K562 (cell line): ENCODE measurements around the gene CYBB. TPM values are rescaled to one million over a fixed set of nuclear protein-coding genes. Genes with fewer than 3 reads are reported as not detected.

ENCODE experiments used
- ATAC-seq: fragments of 200-7000 bp; cut with Tn5 transposase; 3 replicates; pipeline ENCODE4 v1.9.1; 2020; ENCODE audit warnings: moderate library complexity
- Bru-seq: library from RNA; stranded (reverse); fragments of 400-500 nt; gene quantifications from one replicate; lab custom pipeline; 2021; lab: Mats Ljungman, UMichigan
- BruChase-seq, 2 experiments: library from RNA; stranded (reverse); fragments of 400-500 nt; gene quantifications; one replicate each; lab custom pipeline; 2021; lab: Mats Ljungman, UMichigan
- BruUV-seq: library from RNA; stranded (reverse); fragments of 400-500 nt; replicated peaks from 2 replicates; lab custom pipeline; 2021; lab: Mats Ljungman, UMichigan
- CTCF ChIA-PET: fragments of 300-600 bp; formaldehyde crosslinking; extraction: SDS; loops from one replicate; lab custom pipeline; 2021; ENCODE audit warnings: low intra/inter-chr PET ratio; lab: Yijun Ruan, JAX
- POLR2A ChIA-PET: fragments of 300-600, 350-650 bp; sonication (Branson Sonifier 250); formaldehyde crosslinking; extraction: SDS; loops from one replicate; lab custom pipeline; 2021; ENCODE audit warnings: antibody characterized with exemption, inconsistent platforms; lab: Yijun Ruan, JAX
- DNase-seq, 4 experiments: peaks; one replicate each; pipeline versions ENCODE4 v3.0.0 to v3.0.0-alpha.2; 2011 to 2018; ENCODE audit warnings: low spot score in 3 of 4, mixed read lengths in 3 of 4; ENCODE audit errors: extremely low read depth in 1 of 4
- FAIRE-seq: peaks from 2 replicates; lab custom pipeline; 2011; peaks lifted over from hg19 to GRCh38; lab: Jason Lieb, UNC
- H2AFZ ChIP-seq: 2 replicates; pipeline ENCODE4 v1.6.0; 2011; ENCODE audit warnings: low read depth, low read length, control low read depth, inconsistent platforms
- H3K27ac ChIP-seq: fragments of 200-600 bp; 3 replicates; pipeline ENCODE4 v1.8.0; 2011; ENCODE audit warnings: low read depth, mild to moderate bottlenecking, control low read depth, inconsistent platforms, low read length, moderate library complexity, mixed read lengths; ENCODE audit errors: extremely low read depth
- H3K27me3 ChIP-seq, 2 experiments: fragments of 300-600 bp in 1 of 2; 2 replicates in 1 of 2; 3 replicates in 1 of 2; pipeline versions ENCODE4 v1.6.0 to v1.8.0; 2011; ENCODE audit warnings: inconsistent platforms in 2 of 2, low read length in 2 of 2, mild to moderate bottlenecking in 1 of 2, mixed read lengths in 1 of 2, moderate library complexity in 1 of 2; ENCODE audit not compliant: control insufficient read depth in 2 of 2, insufficient read depth in 2 of 2
- H3K36me3 ChIP-seq: fragments of 300-600 bp; 3 replicates; pipeline ENCODE4 v1.8.0; 2011; ENCODE audit warnings: mild to moderate bottlenecking, low read length, inconsistent platforms; ENCODE audit not compliant: control insufficient read depth, insufficient read depth
- H3K4me1 ChIP-seq, 2 experiments: fragments of 200-600 bp in 1 of 2; replicated peaks in 1 of 2; 2 replicates in 1 of 2; 3 replicates in 1 of 2; pipeline versions ENCODE4 v1.5.1 to v1.8.0; 2011; ENCODE audit warnings: inconsistent platforms in 2 of 2, low read length in 2 of 2, mild to moderate bottlenecking in 1 of 2, mixed read lengths in 1 of 2, moderate library complexity in 1 of 2; ENCODE audit not compliant: control insufficient read depth in 2 of 2, insufficient read depth in 2 of 2
- H3K4me2 ChIP-seq: 2 replicates; pipeline ENCODE4 v1.6.1; 2011; ENCODE audit warnings: low read length, control low read depth, inconsistent platforms, mixed read lengths; ENCODE audit not compliant: insufficient read depth
- H3K4me3 ChIP-seq: fragments of 200-600 bp; sonication (generic), shearing (Covaris generic); 2 replicates; pipeline ENCODE4 v1.5.1; 2016; ENCODE audit warnings: control low read depth, inconsistent platforms
- H3K79me2 ChIP-seq: fragments of 200-600 bp; 3 replicates; pipeline ENCODE4 v1.8.0; 2011; ENCODE audit warnings: low read length, inconsistent platforms; ENCODE audit not compliant: control insufficient read depth, insufficient read depth
- H3K9ac ChIP-seq, 2 experiments: 2 replicates each; pipeline versions ENCODE4 v1.6.0 to v1.6.1; 2011; ENCODE audit warnings: low read depth in 2 of 2, low read length in 2 of 2, control low read depth in 1 of 2, inconsistent platforms in 1 of 2, mild to moderate bottlenecking in 1 of 2, mixed read lengths in 1 of 2; ENCODE audit not compliant: insufficient read depth in 1 of 2
- H3K9me1 ChIP-seq: one replicate; pipeline ENCODE4 v1.6.0; 2011; ENCODE audit warnings: inconsistent platforms, mild to moderate bottlenecking, low read length, moderate library complexity; ENCODE audit not compliant: control insufficient read depth, insufficient read depth
- H3K9me3 ChIP-seq: replicated peaks from 2 replicates; pipeline ENCODE4 v1.5.1; 2011; ENCODE audit warnings: low read depth, low read length, inconsistent platforms; ENCODE audit not compliant: control insufficient read depth, insufficient read depth
- H4K20me1 ChIP-seq: replicated peaks from 2 replicates; pipeline ENCODE4 v1.6.1; 2011; ENCODE audit warnings: low read length, inconsistent platforms, mixed read lengths; ENCODE audit not compliant: control insufficient read depth, insufficient read depth
- CTCFL ChIP-seq: IDR thresholded peaks from 2 replicates; pipeline ENCODE4 v1.6.1; 2011; ENCODE audit warnings: borderline replicate concordance, low read depth, mild to moderate bottlenecking, moderate library complexity, low read length; ENCODE audit not compliant: insufficient read depth, poor library complexity, severe bottlenecking
- KDM5B ChIP-seq: fragments of 200-600 bp; sonication (generic); IDR thresholded peaks from 2 replicates; pipeline ENCODE4 v1.6.1; 2012; ENCODE audit warnings: low read depth, mild to moderate bottlenecking, moderate library complexity, low read length, control low read depth, inconsistent platforms; ENCODE audit not compliant: insufficient replicate concordance
- MYNN ChIP-seq, 2 experiments: sonication (generic); formaldehyde crosslinking in 1 of 2; IDR thresholded peaks; 2 replicates each; pipeline versions ENCODE4 v1.5.0 to v1.6.1; 2016 to 2020; ENCODE audit warnings: antibody characterized with exemption in 1 of 2, missing genetic modification reagents in 1 of 2
- POLR2AphosphoS2 ChIP-seq: IDR thresholded peaks from 2 replicates; pipeline ENCODE4 v1.6.1; 2012; ENCODE audit warnings: low read length, improper control_type of control experiment
- STAG1 ChIP-seq: sonication (generic); formaldehyde crosslinking; IDR thresholded peaks from 2 replicates; pipeline ENCODE4 v1.5.0; 2020; ENCODE audit warnings: missing genetic modification reagents, borderline replicate concordance
- TAF1 ChIP-seq: IDR thresholded peaks from 2 replicates; pipeline ENCODE4 v1.6.1; 2011; ENCODE audit warnings: mild to moderate bottlenecking, low read length, moderate library complexity; ENCODE audit not compliant: insufficient read depth, control insufficient read depth, severe bottlenecking; ENCODE audit errors: extremely low read depth
- ZKSCAN3 ChIP-seq: fragments of 250-450 bp; sonication (Bioruptor Pico); IDR thresholded peaks from 2 replicates; pipeline ENCODE4 v1.4.0; 2020
- WGBS: fragments of 100-300 bp; shearing (Covaris generic); methylation state at CpG from one replicate; pipeline ENCODE4 v1.1.6; 2016; ENCODE audit warnings: low coverage, mixed read lengths; ENCODE audit not compliant: insufficient coverage; ENCODE audit errors: missing lambda C conversion rate; 5-methylcytosine and 5-hydroxymethylcytosine counted together
- in situ Hi-C: fragments of 300-500 bp; cut with MboI; formaldehyde crosslinking; loops from 4 replicates; pipeline ENCODE4 v1.15.0; 2018; ENCODE audit warnings: inconsistent platforms, mixed read lengths
- intact Hi-C: fragments of 100-400 bp; cut with micrococcal nuclease; formaldehyde crosslinking; loops from 2 replicates; pipeline ENCODE4 v1.14.2; 2022
- long read RNA-seq, 3 experiments: library from polyadenylated mRNA in 2 of 3; library from RNA in 1 of 3; unstranded in 2 of 3; stranded (forward) in 1 of 3; transcript quantifications; one replicate each; pipeline ENCODE4 v2.0.0, GENCODE V29; 2019 to 2022
- polyA minus RNA-seq, 3 experiments: library from RNA; depleted of rRNA, polyadenylated mRNA; stranded (reverse); fragments of >200 nt; gene quantifications; 2 replicates each; pipeline ENCODE4 v1.2.3, GENCODE V29; 2011
- polyA plus RNA-seq, 8 experiments: library from polyadenylated mRNA; depleted of rRNA in 4 of 8; stranded (reverse) in 5 of 8; unstranded in 3 of 8; fragments of >200 nt; fragmentation: Nextera tagmentation in 2 of 8; fragmentation: Illumina TruSeq in 1 of 8; extraction: Ambion mirVana in 2 of 8; extraction: Trizol in 1 of 8; gene quantifications; 2 replicates each; pipeline versions ENCODE4 v1.2.1 to v1.2.3, GENCODE V29; 2011 to 2014; ENCODE audit warnings: inconsistent platforms in 1 of 8, missing spikeins in 1 of 8
- total RNA-seq, 7 experiments: library from RNA; depleted of rRNA in 6 of 7; stranded (reverse); fragments of >200 nt in 6 of 7; fragmentation: Illumina TruSeq in 2 of 7; extraction: Trizol in 2 of 7; gene quantifications; 2 replicates each; pipeline versions ENCODE4 v1.2.1 to v1.2.3, GENCODE V29; 2011 to 2021; ENCODE audit warnings: low replicate concordance in 1 of 7
- TF ChIP-seq, protein P1 (sequence below): fragments of 250-450 bp; sonication (Bioruptor Pico); IDR thresholded peaks from 2 replicates; pipeline ENCODE4 v1.4.0; 2020

Gene CYBB
- 0.35 and 1.2 TPM in 2 replicates for total RNA-seq (2011; cell fraction: chromatin; rRNA removed; ENCODE audit: low replicate concordance)
- total RNA-seq (2011; cell fraction: nucleolus; rRNA removed), result 0.13 and 0.33 TPM in 2 replicates
- 0.92 and 1.1 TPM in 2 replicates for total RNA-seq (2011; cell fraction: nucleoplasm; rRNA removed)
- total RNA-seq (2014; rRNA removed), result 0.32 and 0.41 TPM in 2 replicates
- 0.87 and 1.3 TPM in 2 replicates for total RNA-seq (2014; rRNA removed; fragmentation: Illumina TruSeq; extraction: Trizol)
- total RNA-seq (2015; rRNA removed; fragmentation: Illumina TruSeq; extraction: Trizol), result 1.2 and 1.3 TPM in 2 replicates
- 0.87 and 0.91 TPM in 2 replicates for total RNA-seq (2021)
- polyA plus RNA-seq (2011; rRNA removed), result 0.73 and 0.74 TPM in 2 replicates
- polyA plus RNA-seq (2011; cell fraction: cytosol; rRNA removed), result 0.16 and 0.49 TPM in 2 replicates
- 0.92 and 1.4 TPM in 2 replicates for polyA plus RNA-seq (2011; cell fraction: nucleus; rRNA removed)
- polyA plus RNA-seq (2012), result 0.48 and 1.2 TPM in 2 replicates
- polyA plus RNA-seq (2014; fragmentation: Illumina TruSeq; extraction: Trizol), result 0.48 and 0.89 TPM in 2 replicates
- under 1 TPM; 0.25 to 0.35 TPM for polyA plus RNA-seq (2014; fragmentation: Nextera tagmentation; extraction: Ambion mirVana)
- 0.45 and 0.63 TPM in 2 replicates for polyA plus RNA-seq (2014; rRNA removed)
- polyA minus RNA-seq (2011; rRNA and poly(A)+ RNA removed), result 0.84 and 1.4 TPM in 2 replicates
- polyA minus RNA-seq (2011; cell fraction: cytosol; rRNA and poly(A)+ RNA removed), result 0.29 TPM in 1 of 2 replicates, not detected in the other
- 0.54 and 0.89 TPM in 2 replicates for polyA minus RNA-seq (2011; cell fraction: nucleus; rRNA and poly(A)+ RNA removed)
- percentile 40 among the genes with signal in this experiment for Bru-seq, nascent RNA
- BruChase-seq, experiment 1, labeled RNA remaining after a 2-hour chase, result percentile 54 among the genes with signal in this experiment
- percentile 53 among the genes with signal in this experiment for BruChase-seq, experiment 2, labeled RNA remaining after a 6-hour chase
- long read RNA-seq, experiment 1, result 0 reads
- long read RNA-seq, experiment 2, partial matches to known transcripts, result 0 of 4 reads
- long read RNA-seq, experiment 2, other reads (novel, unspliced or antisense), result 4 of 4 reads
- long read RNA-seq, experiment 3, result 0 reads

DNA sequence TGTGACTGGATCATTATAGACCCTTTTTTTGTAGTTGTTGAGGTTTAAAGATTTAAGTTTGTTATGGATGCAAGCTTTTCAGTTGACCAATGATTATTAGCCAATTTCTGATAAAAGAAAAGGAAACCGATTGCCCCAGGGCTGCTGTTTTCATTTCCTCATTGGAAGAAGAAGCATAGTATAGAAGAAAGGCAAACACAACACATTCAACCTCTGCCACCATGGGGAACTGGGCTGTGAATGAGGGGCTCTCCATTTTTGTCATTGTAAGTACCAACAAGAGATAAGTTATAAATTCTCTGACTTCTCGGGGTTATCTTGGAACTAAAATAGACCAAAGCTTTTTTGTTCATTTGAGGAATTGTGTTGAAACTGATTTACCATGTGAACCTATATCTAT, at the start of gene CYBB:
Gene CYBB (plus strand): TSS at position 203 of the 400 bp plus-strand sequence. CDS start 19 bp downstream, at position 222.
- H3K4me3 ChIP-seq, result no peak within 1 kb of the TSS
- H3K4me1 ChIP-seq, result peaks cover 0 to 5% of the 10 kb centered on the region in 2 experiments; a peak in 2 of 5 replicates
- WGBS, result 14% methylated on average over 2 of the region's 2 CpGs
- H4K20me1 ChIP-seq, result no peaks in the 10 kb centered on the region
- no TSS peak for BruUV-seq
- no peaks in the 10 kb centered on the region for H3K79me2 ChIP-seq
- H2AFZ ChIP-seq, result no peak within 1 kb of the TSS
- ATAC-seq, result no peak
- FAIRE-seq, result no peak
- no peak within 1 kb of the TSS for H3K4me2 ChIP-seq
- ChIA-PET CTCF (no interaction called here), POLR2A (no interaction called here)
- DNase-seq, result no peak
- no peak within 1 kb of the TSS for H3K27ac ChIP-seq
- intact Hi-C loops (no loop called here), in situ Hi-C loops (no loop called here)
- H3K9me3 ChIP-seq, result no peaks in the 10 kb centered on the region
- no peaks in the 10 kb centered on the region for H3K27me3 ChIP-seq
- H3K9me1 ChIP-seq, result no peaks in the 10 kb centered on the region
- no peaks in the 10 kb centered on the region for H3K36me3 ChIP-seq
- H3K9ac ChIP-seq, result no peak within 1 kb of the TSS
- TF ChIP-seq CTCFL, result no peak
- TF ChIP-seq KDM5B, result no peak
- TF ChIP-seq ZKSCAN3 (CRISPR knock-in tag), result no peak
- TF ChIP-seq MYNN (IDR thresholded peaks at IDR 0.05), result no peak
- no peak for TF ChIP-seq MYNN (CRISPR knock-in tag; IDR thresholded peaks at IDR 0.05)
- TF ChIP-seq, protein P1, sequence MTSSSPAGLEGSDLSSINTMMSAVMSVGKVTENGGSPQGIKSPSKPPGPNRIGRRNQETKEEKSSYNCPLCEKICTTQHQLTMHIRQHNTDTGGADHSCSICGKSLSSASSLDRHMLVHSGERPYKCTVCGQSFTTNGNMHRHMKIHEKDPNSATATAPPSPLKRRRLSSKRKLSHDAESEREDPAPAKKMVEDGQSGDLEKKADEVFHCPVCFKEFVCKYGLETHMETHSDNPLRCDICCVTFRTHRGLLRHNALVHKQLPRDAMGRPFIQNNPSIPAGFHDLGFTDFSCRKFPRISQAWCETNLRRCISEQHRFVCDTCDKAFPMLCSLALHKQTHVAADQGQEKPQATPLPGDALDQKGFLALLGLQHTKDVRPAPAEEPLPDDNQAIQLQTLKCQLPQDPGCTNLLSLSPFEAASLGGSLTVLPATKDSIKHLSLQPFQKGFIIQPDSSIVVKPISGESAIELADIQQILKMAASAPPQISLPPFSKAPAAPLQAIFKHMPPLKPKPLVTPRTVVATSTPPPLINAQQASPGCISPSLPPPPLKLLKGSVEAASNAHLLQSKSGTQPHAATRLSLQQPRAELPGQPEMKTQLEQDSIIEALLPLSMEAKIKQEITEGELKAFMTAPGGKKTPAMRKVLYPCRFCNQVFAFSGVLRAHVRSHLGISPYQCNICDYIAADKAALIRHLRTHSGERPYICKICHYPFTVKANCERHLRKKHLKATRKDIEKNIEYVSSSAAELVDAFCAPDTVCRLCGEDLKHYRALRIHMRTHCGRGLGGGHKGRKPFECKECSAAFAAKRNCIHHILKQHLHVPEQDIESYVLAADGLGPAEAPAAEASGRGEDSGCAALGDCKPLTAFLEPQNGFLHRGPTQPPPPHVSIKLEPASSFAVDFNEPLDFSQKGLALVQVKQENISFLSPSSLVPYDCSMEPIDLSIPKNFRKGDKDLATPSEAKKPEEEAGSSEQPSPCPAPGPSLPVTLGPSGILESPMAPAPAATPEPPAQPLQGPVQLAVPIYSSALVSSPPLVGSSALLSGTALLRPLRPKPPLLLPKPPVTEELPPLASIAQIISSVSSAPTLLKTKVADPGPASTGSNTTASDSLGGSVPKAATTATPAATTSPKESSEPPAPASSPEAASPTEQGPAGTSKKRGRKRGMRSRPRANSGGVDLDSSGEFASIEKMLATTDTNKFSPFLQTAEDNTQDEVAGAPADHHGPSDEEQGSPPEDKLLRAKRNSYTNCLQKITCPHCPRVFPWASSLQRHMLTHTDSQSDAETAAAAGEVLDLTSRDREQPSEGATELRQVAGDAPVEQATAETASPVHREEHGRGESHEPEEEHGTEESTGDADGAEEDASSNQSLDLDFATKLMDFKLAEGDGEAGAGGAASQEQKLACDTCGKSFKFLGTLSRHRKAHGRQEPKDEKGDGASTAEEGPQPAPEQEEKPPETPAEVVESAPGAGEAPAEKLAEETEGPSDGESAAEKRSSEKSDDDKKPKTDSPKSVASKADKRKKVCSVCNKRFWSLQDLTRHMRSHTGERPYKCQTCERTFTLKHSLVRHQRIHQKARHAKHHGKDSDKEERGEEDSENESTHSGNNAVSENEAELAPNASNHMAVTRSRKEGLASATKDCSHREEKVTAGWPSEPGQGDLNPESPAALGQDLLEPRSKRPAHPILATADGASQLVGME (CRISPR knock-in tag), result no peak
- TF ChIP-seq STAG1 (CRISPR knock-in tag), result no peak
- no peak for TF ChIP-seq POLR2AphosphoS2
- no peak for TF ChIP-seq TAF1
